ENCODE measurements around the gene SORCS2. TPM values are rescaled to one million over a fixed set of nuclear protein-coding genes. Genes with fewer than 3 reads are reported as not detected.

The SORCS2 gene
- total and polyA plus RNA-seq, 2 experiments from 2014 or later: 0.38 to 1.4 TPM

DNA sequence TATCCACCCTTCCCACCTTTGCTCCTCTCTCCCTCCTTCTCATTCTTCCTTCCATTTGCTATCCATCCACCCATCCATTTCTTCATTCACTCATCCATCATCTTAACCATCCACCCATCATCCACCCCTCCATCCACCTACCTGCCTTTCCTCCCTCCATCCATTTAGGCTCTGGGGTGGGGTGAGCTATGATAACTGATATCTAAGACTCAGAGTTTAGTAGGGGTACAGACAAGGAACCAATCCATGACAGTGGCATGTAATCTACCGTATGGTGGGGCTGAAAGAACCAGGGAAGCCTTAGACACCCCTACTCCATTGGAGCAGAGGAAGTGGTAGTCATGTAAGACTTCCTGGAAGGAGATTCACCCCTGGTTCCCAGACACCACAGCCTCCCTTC lies 219.2 kb downstream of the SORCS2 start:
- no peak overlapping the region for H3K4me3 ChIP-seq
- 5 to 17% methylated on average over 1 of the region's 1 CpG for WGBS, 2 experiments (ENCODE audit: low coverage in 1 of 2, low lambda C conversion rate in 2 of 2, missing lambda C conversion rate in 2 of 2)

DNA sequence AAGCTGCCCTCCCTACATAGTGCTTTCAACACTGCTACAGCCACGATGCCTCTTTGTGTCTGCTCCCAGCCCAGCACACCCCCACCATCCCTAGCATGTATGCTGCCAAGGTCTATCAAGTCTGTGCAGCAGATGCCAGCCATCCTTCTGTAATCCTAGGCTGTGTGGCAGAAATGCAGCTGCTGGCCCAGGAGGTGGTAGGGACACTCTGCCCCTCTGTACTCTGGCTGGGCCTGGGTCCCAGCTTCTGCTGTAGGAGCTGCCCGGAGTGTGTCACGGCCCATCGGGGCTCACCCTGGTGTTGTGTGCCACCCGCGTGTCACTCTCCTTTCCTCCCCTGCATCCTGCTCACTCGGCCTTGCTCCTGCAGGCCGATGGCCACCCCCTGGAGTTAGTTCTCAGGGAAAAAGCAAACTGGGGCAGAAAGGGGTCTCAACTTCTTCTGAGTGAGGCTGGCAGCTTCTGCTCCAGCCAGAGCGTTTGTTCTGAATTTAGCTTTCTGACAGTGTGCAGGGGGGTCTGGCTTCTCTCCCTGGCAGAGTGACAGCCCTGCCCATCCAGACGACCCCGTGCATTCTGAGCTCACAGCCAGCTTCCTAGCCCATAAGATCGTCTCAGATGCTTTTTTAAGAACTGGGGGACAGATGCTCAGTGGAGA lies 219.7 kb downstream of the SORCS2 start:
- TF ChIP-seq EZH2phosphoT487 (IDR thresholded peaks at IDR 0.05; ENCODE audit: insufficient read depth, low read depth): no peak
- TF ChIP-seq EZH2 (IDR thresholded peaks at IDR 0.05; ENCODE audit: insufficient read depth, poor library complexity, severe bottlenecking): no peak
- Histone ChIP-seq H3K36me3 (ENCODE audit: low read depth) (no peaks in the 10 kb centered on the region), H3K4me2 (ENCODE audit: unreplicated experiment) (no peak overlapping the region), H3F3A (ENCODE audit: insufficient read depth) (no peaks in the 10 kb centered on the region), H3K9me3 (ENCODE audit: low read depth) (no peaks in the 10 kb centered on the region), H3K27ac (no peak overlapping the region), H4K20me1 (ENCODE audit: insufficient read depth) (no peaks in the 10 kb centered on the region), H2AFZ (no peak overlapping the region), H3K9me2 (ENCODE audit: insufficient read depth) (no peaks in the 10 kb centered on the region), H3K9ac (no peak overlapping the region), H3K4me1 (ENCODE audit: insufficient read depth) (no peaks in the 10 kb centered on the region), H3K27me3 (replicated peaks; ENCODE audit: insufficient read depth) (peaks cover 14% of the 10 kb centered on the region), H3K79me2 (ENCODE audit: insufficient read depth) (no peaks in the 10 kb centered on the region), H3K4me3 (no peak overlapping the region)
- in situ Hi-C loops (cut with MboI): no loop called here
- DNase-seq: no peak
- 33 to 38% methylated on average over 12 of the region's 12 CpGs for WGBS, 2 experiments (ENCODE audit: low coverage in 1 of 2, low lambda C conversion rate in 2 of 2, missing lambda C conversion rate in 2 of 2)

More for the DNA sequence above, 219.2 kb downstream of the SORCS2 start:
- no peak overlapping the region for H3K4me2 ChIP-seq (ENCODE audit: unreplicated experiment)
- TF ChIP-seq EZH2phosphoT487 (IDR thresholded peaks at IDR 0.05; ENCODE audit: insufficient read depth, low read depth) (no peak), EZH2 (IDR thresholded peaks at IDR 0.05; ENCODE audit: insufficient read depth, poor library complexity, severe bottlenecking) (no peak)
- DNase-seq: no peak
- H3K36me3 ChIP-seq (ENCODE audit: low read depth): no peaks in the 10 kb centered on the region
- H3K79me2 ChIP-seq (ENCODE audit: insufficient read depth): no peaks in the 10 kb centered on the region
- peaks cover 19% of the 10 kb centered on the region for H3K27me3 ChIP-seq (replicated peaks; ENCODE audit: insufficient read depth)
- H3F3A ChIP-seq (ENCODE audit: insufficient read depth): no peaks in the 10 kb centered on the region
- no peak overlapping the region for H3K27ac ChIP-seq
- H4K20me1 ChIP-seq (ENCODE audit: insufficient read depth): no peaks in the 10 kb centered on the region
- no peaks in the 10 kb centered on the region for H3K9me2 ChIP-seq (ENCODE audit: insufficient read depth)
- H3K9me3 ChIP-seq (ENCODE audit: low read depth): no peaks in the 10 kb centered on the region
- H2AFZ ChIP-seq: no peak overlapping the region
- no peak overlapping the region for H3K9ac ChIP-seq
- in situ Hi-C loops (cut with MboI): no loop called here
- H3K4me1 ChIP-seq (ENCODE audit: insufficient read depth): no peaks in the 10 kb centered on the region

DNA sequence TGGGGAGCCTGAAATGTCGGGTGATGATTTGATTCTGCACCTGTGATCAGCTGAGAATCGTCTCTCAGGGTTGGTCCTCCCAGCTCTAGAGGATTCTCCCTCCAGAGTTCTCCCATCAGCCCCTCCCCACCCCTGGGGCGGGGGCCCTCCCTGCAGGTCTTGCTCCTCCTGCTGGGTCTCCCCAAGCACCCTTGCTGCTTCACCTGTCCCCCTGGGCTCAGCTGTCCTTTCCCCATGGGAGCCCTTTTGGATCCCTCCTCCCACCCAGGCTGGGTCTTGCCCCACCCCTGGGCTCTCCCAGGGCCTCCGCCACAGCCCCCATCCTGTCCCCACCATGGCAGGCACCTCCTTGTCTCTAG lies 220.2 kb downstream of the SORCS2 start:
- Histone ChIP-seq H3K9me3 (ENCODE audit: low read depth) (no peaks in the 10 kb centered on the region), H3K36me3 (ENCODE audit: low read depth) (no peaks in the 10 kb centered on the region), H4K20me1 (ENCODE audit: insufficient read depth) (no peaks in the 10 kb centered on the region), H3K79me2 (ENCODE audit: insufficient read depth) (no peaks in the 10 kb centered on the region), H3K4me1 (ENCODE audit: insufficient read depth) (no peaks in the 10 kb centered on the region), H3F3A (ENCODE audit: insufficient read depth) (no peaks in the 10 kb centered on the region), H2AFZ (no peak overlapping the region), H3K9me2 (ENCODE audit: insufficient read depth) (no peaks in the 10 kb centered on the region), H3K27me3 (replicated peaks; ENCODE audit: insufficient read depth) (peaks cover 13% of the 10 kb centered on the region; the same call in 1 of the 2 replicates), H3K4me2 (ENCODE audit: unreplicated experiment) (no peak overlapping the region), H3K4me3 (no peak overlapping the region), H3K9ac (no peak overlapping the region), H3K27ac (no peak overlapping the region)
- 29 to 43% methylated on average over 3 to 4 of the region's 4 CpGs for WGBS, 2 experiments (ENCODE audit: low coverage in 1 of 2, low lambda C conversion rate in 2 of 2, missing lambda C conversion rate in 2 of 2)
- in situ Hi-C loops (cut with MboI): no loop called here
- TF ChIP-seq EZH2 (IDR thresholded peaks at IDR 0.05; ENCODE audit: insufficient read depth, poor library complexity, severe bottlenecking) (no peak), EZH2phosphoT487 (IDR thresholded peaks at IDR 0.05; ENCODE audit: insufficient read depth, low read depth) (no peak)
- DNase-seq: no peak

DNA sequence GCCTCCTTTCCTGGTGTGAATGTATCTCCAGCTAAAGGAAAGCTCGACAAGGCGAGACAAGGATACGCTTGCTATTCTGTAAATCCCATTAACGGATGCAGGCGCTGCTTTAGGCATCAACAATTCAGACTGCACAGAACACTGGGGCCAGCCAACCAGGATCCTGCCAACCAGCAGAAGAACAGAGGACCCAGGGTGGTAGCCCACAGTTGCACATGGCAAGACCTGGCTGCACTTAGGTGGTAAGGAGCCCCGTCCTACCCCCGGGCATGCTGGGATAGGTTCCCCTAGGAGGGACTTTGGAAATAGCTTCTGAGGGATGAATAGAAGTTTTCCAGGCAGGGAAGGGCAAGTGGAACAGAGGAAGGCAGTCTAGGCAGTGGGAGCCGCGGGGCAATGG lies 221.7 kb downstream of the SORCS2 start:
- in situ Hi-C loops (cut with MboI): no loop called here
- no peaks in the 10 kb centered on the region for H3K9me3 ChIP-seq (ENCODE audit: low read depth)
- no peak overlapping the region for H3K4me2 ChIP-seq (ENCODE audit: unreplicated experiment)
- WGBS, 2 experiments (ENCODE audit: low coverage in 1 of 2, low lambda C conversion rate in 2 of 2, missing lambda C conversion rate in 2 of 2): 65 to 69% methylated on average over 9 of the region's 9 CpGs
- no peak overlapping the region for H3K4me3 ChIP-seq
- H3K27me3 ChIP-seq (replicated peaks; ENCODE audit: insufficient read depth): peaks cover 8% of the 10 kb centered on the region; the same call in 1 of the 2 replicates
- DNase-seq: no peak
- H3K79me2 ChIP-seq (ENCODE audit: insufficient read depth): no peaks in the 10 kb centered on the region
- no peak for TF ChIP-seq EZH2phosphoT487 (IDR thresholded peaks at IDR 0.05; ENCODE audit: insufficient read depth, low read depth)
- no peak for TF ChIP-seq EZH2 (IDR thresholded peaks at IDR 0.05; ENCODE audit: insufficient read depth, poor library complexity, severe bottlenecking)
- no peaks in the 10 kb centered on the region for H4K20me1 ChIP-seq (ENCODE audit: insufficient read depth)
- no peak overlapping the region for H2AFZ ChIP-seq
- H3F3A ChIP-seq (ENCODE audit: insufficient read depth): no peaks in the 10 kb centered on the region
- H3K36me3 ChIP-seq (ENCODE audit: low read depth): no peaks in the 10 kb centered on the region
- H3K9me2 ChIP-seq (ENCODE audit: insufficient read depth): no peaks in the 10 kb centered on the region
- no peak overlapping the region for H3K27ac ChIP-seq
- no peaks in the 10 kb centered on the region for H3K4me1 ChIP-seq (ENCODE audit: insufficient read depth)
- no peak overlapping the region for H3K9ac ChIP-seq

All from GM23248 (cell line).